OCI-LY7 (cell line): ENCODE measurements around the gene GALNT2. TPM values are rescaled to one million over a fixed set of nuclear protein-coding genes. Genes with fewer than 3 reads are reported as not detected.

Experiments
- BruUV-seq: library from RNA; stranded (reverse); fragments of 400-500 nt; replicated peaks from 2 replicates; lab custom pipeline; 2021; lab: Mats Ljungman, UMichigan
- CTCF ChIA-PET: fragments of 300-600 bp; sonication (Branson Sonifier 250); formaldehyde crosslinking; loops from one replicate; lab custom pipeline; 2022; ENCODE audit warnings: antibody characterized with exemption; ENCODE audit not compliant: unreplicated experiment; lab: Charles Lee
- POLR2A ChIA-PET: fragments of 300-600 bp; sonication (Branson Sonifier 250); formaldehyde crosslinking; loops from one replicate; lab custom pipeline; 2022; ENCODE audit warnings: antibody characterized with exemption; lab: Charles Lee
- DNase-seq: peaks from one replicate; pipeline ENCODE4 v3.0.0-alpha.2; 2015; ENCODE audit warnings: low spot score
- H2AFZ ChIP-seq: fragments of 200-600 bp; sonication (generic), shearing (Covaris generic); 2 replicates; pipeline ENCODE4 v1.6.1; 2014; ENCODE audit warnings: mild to moderate bottlenecking, antibody characterized with exemption, low read length, moderate library complexity
- H3K27ac ChIP-seq: fragments of 200-600 bp; sonication (generic); 2 replicates; pipeline ENCODE4 v1.5.1; 2014; ENCODE audit warnings: mixed run types, low read depth, mild to moderate bottlenecking, moderate library complexity, low read length, inconsistent platforms; ENCODE audit not compliant: poor library complexity, severe bottlenecking
- H3K36me3 ChIP-seq: fragments of 200-600 bp; sonication (generic); 2 replicates; pipeline ENCODE4 v1.6.1; 2014; ENCODE audit warnings: mild to moderate bottlenecking, antibody characterized with exemption, low read length, moderate library complexity, mixed read lengths; ENCODE audit not compliant: insufficient read depth
- H3K4me1 ChIP-seq: fragments of 200-600 bp; sonication (generic); 2 replicates; pipeline ENCODE4 v1.5.1; 2014; ENCODE audit warnings: mild to moderate bottlenecking, low read length; ENCODE audit not compliant: insufficient read depth, poor library complexity, severe bottlenecking
- H3K4me2 ChIP-seq: fragments of 200-600 bp; sonication (generic); 2 replicates; pipeline ENCODE4 v1.6.1; 2014; ENCODE audit warnings: mild to moderate bottlenecking, low read length
- H3K4me3 ChIP-seq: fragments of 200-600 bp; sonication (generic); 2 replicates; pipeline ENCODE4 v1.5.1; 2014; ENCODE audit warnings: mild to moderate bottlenecking, low read depth, low read length; ENCODE audit not compliant: poor library complexity, severe bottlenecking
- H3K79me2 ChIP-seq: fragments of 200-600 bp; sonication (generic); 2 replicates; pipeline ENCODE4 v1.6.1; 2016; ENCODE audit warnings: low read depth, mild to moderate bottlenecking, low read length, moderate library complexity, mixed read lengths; ENCODE audit not compliant: insufficient read depth
- H3K9me2 ChIP-seq: fragments of 200-600 bp; sonication (generic); 2 replicates; pipeline ENCODE4 v1.6.1; 2016; ENCODE audit warnings: mild to moderate bottlenecking, low read length, mixed read lengths; ENCODE audit not compliant: insufficient read depth
- H3K9me3 ChIP-seq: fragments of 200-600 bp; sonication (generic); 2 replicates; pipeline ENCODE4 v1.6.1; 2014; ENCODE audit warnings: mild to moderate bottlenecking, mixed run types, low read length, mixed read lengths
- H4K20me1 ChIP-seq: fragments of 200-600 bp; sonication (generic); 2 replicates; pipeline ENCODE4 v1.6.1; 2014; ENCODE audit warnings: mild to moderate bottlenecking, antibody characterized with exemption, low read length, moderate library complexity, mixed read lengths; ENCODE audit not compliant: insufficient read depth
- EZH2phosphoT487 ChIP-seq: fragments of 200-600 bp; sonication (generic); IDR thresholded peaks from 2 replicates; pipeline ENCODE4 v1.6.1; 2018; ENCODE audit warnings: low read depth, borderline replicate concordance, mild to moderate bottlenecking, mixed run types, antibody characterized with exemption, low read length, moderate library complexity, mixed read lengths
- intact Hi-C: fragments of 100-400 bp; cut with micrococcal nuclease; formaldehyde crosslinking; loops from one replicate; pipeline ENCODE4 v1.10.0; 2022; ENCODE audit not compliant: unreplicated experiment
- total RNA-seq, 2 experiments: library from RNA; depleted of rRNA in 1 of 2; stranded (reverse); fragments of >200 nt in 1 of 2; shearing (Covaris generic) in 1 of 2; gene quantifications; 2 replicates each; pipeline ENCODE4 v1.2.3, GENCODE V29; 2014 to 2022
- TF ChIP-seq, protein P1 (sequence below): fragments of 200-600 bp; sonication (generic); conservative IDR thresholded peaks from 2 replicates; pipeline ENCODE4 v1.5.1; 2014; ENCODE audit warnings: mild to moderate bottlenecking, antibody characterized with exemption, low read length, moderate library complexity, mixed read lengths

GALNT2 gene
- total RNA-seq, 2 experiments from 2014 or later: 29.9 to 67.3 TPM

DNA sequence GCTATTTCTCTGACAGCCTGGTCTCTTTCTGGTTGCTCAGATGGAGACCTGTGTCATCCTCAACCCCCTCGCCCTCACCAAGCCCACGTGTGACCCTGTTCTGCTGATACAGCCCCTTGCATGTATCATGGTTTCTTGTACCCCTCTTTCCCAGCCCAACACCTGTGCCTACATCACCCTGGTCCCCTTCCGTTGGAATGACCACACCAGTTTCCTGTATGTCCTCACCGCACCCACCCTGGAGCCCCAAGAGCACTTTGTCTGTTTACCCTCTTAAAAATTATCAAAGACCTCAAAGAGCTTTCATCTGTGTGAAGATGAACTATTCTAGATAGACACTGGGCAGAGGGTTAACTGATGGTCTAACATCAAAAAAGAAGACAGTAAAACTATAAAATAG lies 179.5 kb downstream of the GALNT2 start:
- Histone ChIP-seq H3K4me1 (no peaks in the 10 kb centered on the region), H3K4me3 (no peak overlapping the region), H3K27ac (no peak overlapping the region), H3K4me2 (no peak overlapping the region), H2AFZ (no peak overlapping the region), H3K36me3 (peaks cover 27% of the 10 kb centered on the region; the same call in 1 of the 2 replicates), H3K79me2 (no peaks in the 10 kb centered on the region), H3K9me3 (no peaks in the 10 kb centered on the region), H4K20me1 (no peaks in the 10 kb centered on the region), H3K9me2 (no peaks in the 10 kb centered on the region)
- POLR2A ChIA-PET: no interaction called here
- CTCF ChIA-PET: no interaction called here
- TF ChIP-seq, protein P1, sequence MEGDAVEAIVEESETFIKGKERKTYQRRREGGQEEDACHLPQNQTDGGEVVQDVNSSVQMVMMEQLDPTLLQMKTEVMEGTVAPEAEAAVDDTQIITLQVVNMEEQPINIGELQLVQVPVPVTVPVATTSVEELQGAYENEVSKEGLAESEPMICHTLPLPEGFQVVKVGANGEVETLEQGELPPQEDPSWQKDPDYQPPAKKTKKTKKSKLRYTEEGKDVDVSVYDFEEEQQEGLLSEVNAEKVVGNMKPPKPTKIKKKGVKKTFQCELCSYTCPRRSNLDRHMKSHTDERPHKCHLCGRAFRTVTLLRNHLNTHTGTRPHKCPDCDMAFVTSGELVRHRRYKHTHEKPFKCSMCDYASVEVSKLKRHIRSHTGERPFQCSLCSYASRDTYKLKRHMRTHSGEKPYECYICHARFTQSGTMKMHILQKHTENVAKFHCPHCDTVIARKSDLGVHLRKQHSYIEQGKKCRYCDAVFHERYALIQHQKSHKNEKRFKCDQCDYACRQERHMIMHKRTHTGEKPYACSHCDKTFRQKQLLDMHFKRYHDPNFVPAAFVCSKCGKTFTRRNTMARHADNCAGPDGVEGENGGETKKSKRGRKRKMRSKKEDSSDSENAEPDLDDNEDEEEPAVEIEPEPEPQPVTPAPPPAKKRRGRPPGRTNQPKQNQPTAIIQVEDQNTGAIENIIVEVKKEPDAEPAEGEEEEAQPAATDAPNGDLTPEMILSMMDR: no peak
- TF ChIP-seq EZH2phosphoT487: no peak
- DNase-seq: no peak
- intact Hi-C loops: no loop called here
- BruUV-seq: no TSS peak

DNA sequence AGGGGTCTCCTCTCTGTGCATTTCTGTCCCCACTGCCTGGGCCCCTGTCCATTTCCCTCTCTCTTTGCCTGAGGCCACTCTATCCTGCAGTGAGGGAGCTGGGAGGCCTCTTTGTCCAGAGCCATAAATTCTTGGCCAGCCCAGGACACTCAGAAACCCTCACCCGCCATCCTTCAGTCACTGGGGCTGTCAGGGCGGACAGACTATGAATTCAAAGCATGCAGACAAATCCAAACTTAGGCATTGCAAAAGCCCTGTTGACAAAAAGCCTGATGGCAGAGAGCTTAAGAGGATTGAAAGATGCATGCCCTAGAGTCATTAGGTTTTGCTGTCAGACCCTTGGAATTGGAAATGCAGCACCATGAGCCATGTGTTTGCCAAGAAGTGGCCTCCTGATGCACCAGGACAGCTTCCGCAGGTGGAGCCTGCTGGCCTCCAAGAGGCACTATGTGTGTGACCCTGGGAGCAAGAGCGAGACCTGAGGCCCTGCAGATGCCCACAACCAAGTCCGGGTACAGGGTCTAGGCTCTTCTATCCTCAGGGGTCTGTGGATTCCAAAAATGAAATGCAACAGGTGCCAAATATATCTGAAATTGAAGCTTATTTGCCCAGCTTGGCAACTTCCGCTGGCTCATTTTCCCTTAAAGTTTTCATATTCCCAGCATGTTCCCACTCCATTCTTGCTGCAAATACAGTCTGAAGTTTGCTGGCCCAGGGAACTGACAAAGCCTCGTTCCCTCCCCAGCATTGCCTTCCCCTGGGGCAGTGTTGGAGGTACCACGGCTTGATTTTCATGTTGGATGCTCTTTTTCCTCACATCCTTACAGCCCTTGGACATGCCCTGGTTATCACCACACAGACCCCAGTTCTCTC lies 181.2 kb downstream of the GALNT2 start:
- no peak for TF ChIP-seq EZH2phosphoT487
- TF ChIP-seq, protein P1: no peak
- H4K20me1 ChIP-seq: no peaks in the 10 kb centered on the region
- ChIA-PET CTCF (no interaction called here), POLR2A (no interaction called here)
- H3K4me2 ChIP-seq: no peak overlapping the region
- no peak overlapping the region for H2AFZ ChIP-seq
- DNase-seq: no peak
- intact Hi-C loops: no loop called here
- no peak overlapping the region for H3K27ac ChIP-seq
- peaks cover 34% of the 10 kb centered on the region; the same call in 1 of the 2 replicates for H3K36me3 ChIP-seq
- no peak overlapping the region for H3K4me3 ChIP-seq
- BruUV-seq: no TSS peak
- no peaks in the 10 kb centered on the region for H3K4me1 ChIP-seq
- no peaks in the 10 kb centered on the region for H3K9me2 ChIP-seq
- H3K9me3 ChIP-seq: no peaks in the 10 kb centered on the region
- no peaks in the 10 kb centered on the region for H3K79me2 ChIP-seq

DNA sequence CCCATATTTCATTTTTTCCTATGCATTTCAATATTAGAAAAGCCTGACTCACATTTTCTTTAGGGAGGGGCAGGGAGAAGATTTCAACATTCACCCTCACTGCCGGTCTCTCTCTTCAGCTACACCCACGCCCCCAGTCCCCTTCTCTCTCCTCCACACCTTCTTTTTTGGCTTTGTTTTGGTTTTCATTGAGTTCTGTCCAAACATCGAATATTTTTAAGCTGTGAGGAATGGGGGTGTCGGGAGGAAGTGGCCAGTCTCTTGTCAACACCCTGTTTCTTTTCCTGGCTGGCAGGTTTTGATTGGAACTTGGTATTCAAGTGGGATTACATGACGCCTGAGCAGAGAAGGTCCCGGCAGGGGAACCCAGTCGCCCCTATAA lies 181.8 kb downstream of the GALNT2 start:
- intact Hi-C loops: no loop called here
- no peak for TF ChIP-seq EZH2phosphoT487
- TF ChIP-seq, protein P1: no peak
- H3K4me1 ChIP-seq: no peaks in the 10 kb centered on the region
- ChIA-PET CTCF (no interaction called here), POLR2A (no interaction called here)
- no peak overlapping the region for H2AFZ ChIP-seq
- H3K4me2 ChIP-seq: no peak overlapping the region
- no peaks in the 10 kb centered on the region for H3K9me2 ChIP-seq
- H3K79me2 ChIP-seq: no peaks in the 10 kb centered on the region
- H3K9me3 ChIP-seq: no peaks in the 10 kb centered on the region
- no peaks in the 10 kb centered on the region for H4K20me1 ChIP-seq
- no peak overlapping the region for H3K27ac ChIP-seq
- H3K4me3 ChIP-seq: no peak overlapping the region
- H3K36me3 ChIP-seq: peaks cover 34% of the 10 kb centered on the region; the same call in 1 of the 2 replicates
- BruUV-seq: no TSS peak
- DNase-seq: no peak
